Lower leg skin (tissue), 4 donors: ENCODE measurements around the gene PTPN5. TPM values are rescaled to one million over a fixed set of nuclear protein-coding genes. Genes with fewer than 3 reads are reported as not detected.
"Not testable (repeated sequence)": the region's sequence is repeated elsewhere in the genome, so short reads cannot be mapped to it uniquely, and the experiment has no call there.

Source experiments
- DNase-seq, 2 donors: peaks; one replicate each; pipeline ENCODE4 v3.0.0-alpha.2; 2019; ENCODE audit warnings: low spot score in 2 of 2
- H3K4me3 ChIP-seq: fragments of 200-600 bp; sonication (generic); 2 replicates; pipeline ENCODE4 v1.5.1; 2017; ENCODE audit warnings: mild to moderate bottlenecking, low read depth; ENCODE audit not compliant: poor library complexity, severe bottlenecking
- CTCF ChIP-seq, 3 donors: fragments of 450-650 bp; IDR thresholded peaks; one replicate each; pipeline ENCODE4 v1.5.1; 2016; ENCODE audit warnings: antibody characterized with exemption in 3 of 3, mild to moderate bottlenecking in 3 of 3, moderate library complexity in 2 of 3
- POLR2A ChIP-seq, 2 donors: fragments of 450-650 bp; IDR thresholded peaks; one replicate each; pipeline ENCODE4 v1.6.1; 2016 to 2017; ENCODE audit warnings: antibody characterized with exemption in 2 of 2, mild to moderate bottlenecking in 1 of 2, moderate library complexity in 1 of 2
- WGBS, 2 donors: methylation state at CpG; one replicate each; pipeline ENCODE4 v1.1.5; 2018; 5-methylcytosine and 5-hydroxymethylcytosine counted together
- intact Hi-C: fragments of 100-400 bp; cut with DNase I; formaldehyde crosslinking; loops from one replicate; pipeline ENCODE4 v1.15.0; 2023; ENCODE audit warnings: low total_unique reads
- total RNA-seq, 4 donors: library from RNA; depleted of rRNA; stranded (reverse); fragments of >200 nt; gene quantifications; one replicate each; pipeline ENCODE4 v1.1.0, GENCODE V29; 2016

PTPN5 gene
- total RNA-seq: 1 to 10 TPM in 1 of 4 donors, under 1 TPM in 2, not detected in 1; 0.29 to 2.7 (median 0.69) TPM

- DNase-seq: no peak
- WGBS, 2 donors: 1 to 2% methylated on average over 39 to 40 of the region's 94 CpGs
- intact Hi-C loops: no loop called here
- H3K4me3 ChIP-seq: peak within 1 kb of the TSS; percentile 15
- TF ChIP-seq POLR2A (IDR thresholded peaks at IDR 0.05) (no peak), CTCF (IDR thresholded peaks at IDR 0.05) (no peak)
These were observed at the start of gene PTPN5 for GRCh38 chr11:18791207-18791968. PTPN5 (minus strand) TSS chr11:18791798; CDS start chr11:18771958, 19,840 bp downstream.

GRCh38 chr11:18836417-18836816, 44.8 kb upstream of the PTPN5 start:
- intact Hi-C loops: no loop called here
- WGBS, 2 donors: 68% methylated on average over 2 of the region's 2 CpGs
- no peak for TF ChIP-seq CTCF (IDR thresholded peaks at IDR 0.05)
- no peak overlapping the region for H3K4me3 ChIP-seq
- no peak for DNase-seq

- no peak for DNase-seq
- 62 to 84% methylated on average over 5 of the region's 5 CpGs for WGBS, 2 donors
- intact Hi-C loops: no loop called here
- TF ChIP-seq POLR2A (IDR thresholded peaks at IDR 0.05) (no peak), CTCF (IDR thresholded peaks at IDR 0.05) (no peak)
- no peak overlapping the region for H3K4me3 ChIP-seq
These were observed 43.3 kb upstream of the PTPN5 start for GRCh38 chr11:18834754-18835466.

GRCh38 chr11:18820160-18820559, 28.6 kb upstream of the PTPN5 start:
- intact Hi-C loops, DNase-seq, H3K4me3 ChIP-seq: not testable (repeated sequence)
- 23 to 24% methylated on average over 1 of the region's 1 CpG for WGBS, 2 donors

GRCh38 chr11:18804199-18804999, 12.8 kb upstream of the PTPN5 start:
- WGBS, 2 donors: 57 to 63% methylated on average over 4 of the region's 4 CpGs
- no peak for DNase-seq

More at GRCh38 chr11:18804199-18804999, 12.8 kb upstream of the PTPN5 start:
- H3K4me3 ChIP-seq: no peak overlapping the region
- TF ChIP-seq POLR2A (IDR thresholded peaks at IDR 0.05) (no peak), CTCF (IDR thresholded peaks at IDR 0.05) (no peak)
- intact Hi-C loops: loop anchor here (1.0 kb wide), 1 partner anchor 22 kb away; no protein-coding TSS in a partner anchor
